NB4 (cell line): Measurements from ENCODE around the gene PALM2AKAP2.

ENCODE experiments used
- CTCF ChIP-seq: IDR thresholded peaks from one replicate; pipeline ENCODE4 v1.5.1; 2012; ENCODE audit warnings: low read depth, low read length
- POLR2A ChIP-seq: IDR thresholded peaks from 2 replicates; pipeline ENCODE4 v1.6.1; 2011; ENCODE audit warnings: mild to moderate bottlenecking; ENCODE audit not compliant: insufficient read length; ENCODE audit errors: extremely low read depth

GRCh38 chr9:109821711-109822110 lies 41.7 kb downstream of the PALM2AKAP2 start:
- TF ChIP-seq CTCF = no peak
- TF ChIP-seq POLR2A = no peak
